Liver (tissue), 9 donors: Measurements from ENCODE around the gene KRT23. TPM values are rescaled to one million over a fixed set of nuclear protein-coding genes. Genes with fewer than 3 reads are reported as not detected.
A peak's percentile ranks its signal among the peaks of the same experiment; 100 is the strongest.

Experiments
- DNase-seq: peaks from one replicate; pipeline ENCODE4 v3.0.0-alpha.2; 2017; ENCODE audit warnings: low spot score
- H3K27ac ChIP-seq, 2 donors: one replicate each; pipeline ENCODE4 v1.7.0; 2013; ENCODE audit warnings: inconsistent platforms in 2 of 2, low read length in 2 of 2, control low read depth in 1 of 2, low read depth in 1 of 2, mild to moderate bottlenecking in 1 of 2
- H3K27me3 ChIP-seq, 4 donors: one replicate each; pipeline versions ENCODE4 v1.6.1 to v1.7.0; 2013; ENCODE audit warnings: low read length in 3 of 4, inconsistent platforms in 1 of 4, mild to moderate bottlenecking in 1 of 4, moderate library complexity in 1 of 4; ENCODE audit not compliant: control insufficient read depth in 4 of 4, insufficient read depth in 4 of 4
- H3K36me3 ChIP-seq, 4 donors: one replicate each; pipeline versions ENCODE4 v1.6.1 to v1.7.0; 2013; ENCODE audit warnings: low read length in 3 of 4, mild to moderate bottlenecking in 3 of 4, low read depth in 1 of 4, moderate library complexity in 1 of 4; ENCODE audit not compliant: control insufficient read depth in 4 of 4, insufficient read depth in 3 of 4
- H3K4me1 ChIP-seq, 4 donors: one replicate each; pipeline versions ENCODE4 v1.6.1 to v1.7.0; 2013; ENCODE audit warnings: low read length in 3 of 4, mild to moderate bottlenecking in 3 of 4, moderate library complexity in 1 of 4; ENCODE audit not compliant: control insufficient read depth in 4 of 4, insufficient read depth in 4 of 4
- H3K4me3 ChIP-seq, 3 donors: one replicate each; pipeline versions ENCODE4 v1.6.1 to v1.7.0; 2013; ENCODE audit warnings: low read length in 3 of 3, control low read depth in 1 of 3, low read depth in 1 of 3, mild to moderate bottlenecking in 1 of 3
- H3K9ac ChIP-seq, 2 donors: one replicate each; pipeline ENCODE4 v1.7.0; 2013; ENCODE audit warnings: low read length in 2 of 2, mild to moderate bottlenecking in 2 of 2, moderate library complexity in 2 of 2, control low read depth in 1 of 2, low read depth in 1 of 2
- H3K9me3 ChIP-seq, 4 donors: one replicate each; pipeline versions ENCODE4 v1.6.1 to v1.7.0; 2013; ENCODE audit warnings: low read length in 3 of 4; ENCODE audit not compliant: control insufficient read depth in 4 of 4
- ATF3 ChIP-seq: IDR thresholded peaks from 2 replicates; pipeline ENCODE4 v1.6.1; 2016; ENCODE audit warnings: antibody characterized with exemption
- CTCF ChIP-seq: fragments of 150-350 bp; IDR thresholded peaks from 2 replicates; pipeline ENCODE4 v1.5.1; 2017; ENCODE audit warnings: improper control_type of control experiment, low read depth, low read length; ENCODE audit not compliant: missing input control
- EGR1 ChIP-seq, 2 donors: IDR thresholded peaks; 2 replicates each; pipeline ENCODE4 v1.6.1; 2016 to 2018; ENCODE audit warnings: antibody characterized with exemption in 2 of 2, low read depth in 2 of 2
- FOXA2 ChIP-seq: IDR thresholded peaks from 2 replicates; pipeline ENCODE4 v1.6.1; 2016; ENCODE audit warnings: antibody characterized with exemption
- JUND ChIP-seq, 2 donors: IDR thresholded peaks; 2 replicates each; pipeline ENCODE4 v1.6.1; 2016; ENCODE audit warnings: antibody characterized with exemption in 2 of 2
- RAD21 ChIP-seq, 2 donors: IDR thresholded peaks; 2 replicates each; pipeline ENCODE4 v1.6.1; 2016; ENCODE audit warnings: antibody characterized with exemption in 2 of 2, mild to moderate bottlenecking in 2 of 2
- REST ChIP-seq: IDR thresholded peaks from 2 replicates; pipeline ENCODE4 v1.6.1; 2016; ENCODE audit warnings: antibody characterized with exemption, mild to moderate bottlenecking
- RXRA ChIP-seq, 2 donors: IDR thresholded peaks; 2 replicates each; pipeline ENCODE4 v1.6.1; 2017 to 2018; ENCODE audit warnings: antibody characterized with exemption in 2 of 2, mild to moderate bottlenecking in 1 of 2
- SP1 ChIP-seq: IDR thresholded peaks from 2 replicates; pipeline ENCODE4 v1.6.1; 2018; ENCODE audit warnings: antibody characterized with exemption, mild to moderate bottlenecking
- TAF1 ChIP-seq: conservative IDR thresholded peaks from 2 replicates; pipeline ENCODE4 v1.6.1; 2016; ENCODE audit warnings: antibody characterized with exemption, mild to moderate bottlenecking
- YY1 ChIP-seq: IDR thresholded peaks from 2 replicates; pipeline ENCODE4 v1.6.1; 2016; ENCODE audit warnings: antibody characterized with exemption, mild to moderate bottlenecking
- ZBTB33 ChIP-seq: IDR thresholded peaks from 2 replicates; pipeline ENCODE4 v1.6.1; 2016; ENCODE audit warnings: antibody characterized with exemption
- WGBS: extraction: QIAGEN DNeasy Blood & Tissue Kit; methylation state at CpG from one replicate; pipeline ENCODE4 v1.1.7; 2013; 5-methylcytosine and 5-hydroxymethylcytosine counted together
- polyA plus RNA-seq, 2 donors: library from polyadenylated mRNA; stranded (reverse) in 1 of 2; unstranded in 1 of 2; fragments of 200-250 nt in 1 of 2; fragments of >200 nt in 1 of 2; fragmentation: Nextera tagmentation in 1 of 2; extraction: Ambion mirVana in 1 of 2; gene quantifications; one replicate each; pipeline versions ENCODE4 v1.2.1 to v1.2.3, GENCODE V29; 2013 to 2015
- total RNA-seq, 2 donors: library from RNA; depleted of rRNA; stranded (reverse); fragments of >200 nt; gene quantifications; one replicate each; pipeline ENCODE4 v1.2.3, GENCODE V29; 2014
- donor health status: healthy.
- donor health status: healthy.
- donor health status: healthy.
- donor health status: healthy.
- donor health status: healthy.

The KRT23 gene
- total and polyA plus RNA-seq, 4 donors: 0.09 to 1.3 (median 0.24) TPM; not detected in 1

- Histone ChIP-seq H3K4me1 (no peaks in the 10 kb centered on the region), H3K27ac (no peak overlapping the region), H3K27me3 (peaks cover 0 to 6% (median 0%) of the 10 kb centered on the region in 4 donors), H3K9ac (no peak overlapping the region), H3K4me3 (no peak overlapping the region), H3K9me3 (no peaks in the 10 kb centered on the region), H3K36me3 (no peaks in the 10 kb centered on the region)
- TF ChIP-seq JUND (IDR thresholded peaks at IDR 0.05) (peak; percentile 52 to 81), RAD21 (IDR thresholded peaks at IDR 0.05) (peak; percentile 93 to 95), TAF1 (no peak), CTCF (peak; percentile 74), EGR1 (IDR thresholded peaks at IDR 0.05; ENCODE audit: low read depth in 2 of 2) (no peak), ZBTB33 (no peak)
- DNase-seq: peak; percentile 56
- 1% methylated on average over 5 of the region's 5 CpGs for WGBS
These were observed 28.1 kb downstream of the KRT23 start for GRCh38 chr17:40909351-40909750.

GRCh38 chr17:40906613-40907012 lies 30.8 kb downstream of the KRT23 start:
- WGBS: 83% methylated on average over 4 of the region's 4 CpGs

More at GRCh38 chr17:40906613-40907012, 30.8 kb downstream of the KRT23 start:
- TF ChIP-seq ATF3 (no peak), YY1 (no peak), ZBTB33 (no peak), FOXA2 (no peak), JUND (IDR thresholded peaks at IDR 0.05) (no peak), RXRA (IDR thresholded peaks at IDR 0.05) (no peak), REST (no peak), SP1 (no peak), EGR1 (IDR thresholded peaks at IDR 0.05; ENCODE audit: low read depth in 2 of 2) (no peak), CTCF (no peak)
- Histone ChIP-seq H3K36me3 (no peaks in the 10 kb centered on the region), H3K9ac (no peak overlapping the region), H3K9me3 (no peaks in the 10 kb centered on the region), H3K27ac (no peak overlapping the region), H3K4me3 (no peak overlapping the region), H3K4me1 (peaks cover 0 to 2% (median 0%) of the 10 kb centered on the region in 4 donors), H3K27me3 (peaks cover 0 to 2% (median 0%) of the 10 kb centered on the region in 4 donors)
- DNase-seq: no peak
